H9 (cell line): Measurements from ENCODE around the gene ITPKB. TPM values are rescaled to one million over a fixed set of nuclear protein-coding genes. Genes with fewer than 3 reads are reported as not detected.

ENCODE experiments used
- DNase-seq: peaks from one replicate; pipeline ENCODE4 v3.0.0-alpha.2; 2017
- H2AFZ ChIP-seq: one replicate; pipeline ENCODE4 v1.6.1; 2013; ENCODE audit warnings: mild to moderate bottlenecking, low read length, control low read depth, moderate library complexity
- H2AK5ac ChIP-seq: 2 replicates; pipeline ENCODE4 v1.6.1; 2013; ENCODE audit warnings: low read length, control low read depth, mixed read lengths; ENCODE audit not compliant: insufficient read length
- H2BK120ac ChIP-seq: one replicate; pipeline ENCODE4 v1.6.1; 2013; ENCODE audit warnings: low read depth, mild to moderate bottlenecking, low read length, control low read depth, inconsistent platforms; ENCODE audit not compliant: poor library complexity, severe bottlenecking
- H2BK12ac ChIP-seq: 2 replicates; pipeline ENCODE4 v1.6.1; 2013; ENCODE audit warnings: low read length, control low read depth, mixed read lengths, low read depth; ENCODE audit not compliant: insufficient read length
- H2BK15ac ChIP-seq: 2 replicates; pipeline ENCODE4 v1.6.1; 2013; ENCODE audit warnings: low read depth, low read length, control low read depth
- H2BK20ac ChIP-seq: one replicate; pipeline ENCODE4 v1.6.1; 2013; ENCODE audit warnings: low read depth, mild to moderate bottlenecking, low read length, control low read depth, inconsistent platforms; ENCODE audit not compliant: poor library complexity, severe bottlenecking
- H2BK5ac ChIP-seq: 2 replicates; pipeline ENCODE4 v1.6.1; 2013; ENCODE audit warnings: low read length, control low read depth, mixed read lengths; ENCODE audit not compliant: insufficient read length
- H3K14ac ChIP-seq: 2 replicates; pipeline ENCODE4 v1.6.1; 2013; ENCODE audit warnings: low read length, control low read depth; ENCODE audit not compliant: insufficient read depth
- H3K18ac ChIP-seq: 2 replicates; pipeline ENCODE4 v1.6.1; 2013; ENCODE audit warnings: low read depth, mild to moderate bottlenecking, mixed read lengths, low read length, control low read depth; ENCODE audit not compliant: insufficient read length
- H3K23ac ChIP-seq: 2 replicates; pipeline ENCODE4 v1.6.1; 2013; ENCODE audit warnings: low read length, control low read depth, mixed read lengths, low read depth; ENCODE audit not compliant: insufficient read length
- H3K23me2 ChIP-seq: 2 replicates; pipeline ENCODE4 v1.6.1; 2013; ENCODE audit warnings: low read depth, mild to moderate bottlenecking, mixed read lengths, low read length, control low read depth; ENCODE audit not compliant: insufficient read length, poor library complexity, severe bottlenecking
- H3K27ac ChIP-seq: 2 replicates; pipeline ENCODE4 v1.5.1; 2013; ENCODE audit warnings: low read length, control low read depth, mixed read lengths, low read depth; ENCODE audit not compliant: insufficient read length
- H3K27me3 ChIP-seq: 2 replicates; pipeline ENCODE4 v1.6.1; 2013; ENCODE audit warnings: low read length, control low read depth, inconsistent platforms; ENCODE audit not compliant: insufficient read depth
- H3K4ac ChIP-seq: 2 replicates; pipeline ENCODE4 v1.6.1; 2013; ENCODE audit warnings: low read depth, mild to moderate bottlenecking, control low read depth, inconsistent platforms, low read length, moderate library complexity
- H3K4me1 ChIP-seq: 2 replicates; pipeline ENCODE4 v1.6.1; 2013; ENCODE audit warnings: low read length, control low read depth, inconsistent platforms; ENCODE audit not compliant: insufficient read depth
- H3K4me2 ChIP-seq: 2 replicates; pipeline ENCODE4 v1.6.1; 2013; ENCODE audit warnings: low read length, control low read depth, mixed read lengths; ENCODE audit not compliant: insufficient read length, insufficient read depth
- H3K56ac ChIP-seq: 2 replicates; pipeline ENCODE4 v1.6.1; 2013; ENCODE audit warnings: low read depth, mild to moderate bottlenecking, mixed read lengths, low read length, control low read depth; ENCODE audit not compliant: insufficient read length
- H3K79me1 ChIP-seq: 2 replicates; pipeline ENCODE4 v1.6.1; 2013; ENCODE audit warnings: low read depth, mild to moderate bottlenecking, moderate library complexity, low read length, control low read depth, inconsistent platforms; ENCODE audit not compliant: insufficient read depth, poor library complexity, severe bottlenecking
- H3K79me2 ChIP-seq: 2 replicates; pipeline ENCODE4 v1.6.1; 2013; ENCODE audit warnings: low read length, control low read depth, inconsistent platforms; ENCODE audit not compliant: insufficient read depth
- H3K9ac ChIP-seq: 2 replicates; pipeline ENCODE4 v1.6.1; 2013; ENCODE audit warnings: low read length, control low read depth, mixed read lengths; ENCODE audit not compliant: insufficient read length; ENCODE audit errors: extremely low read depth
- H3K9me3 ChIP-seq: one replicate; pipeline ENCODE4 v1.6.1; 2013; ENCODE audit warnings: low read depth, low read length, inconsistent platforms; ENCODE audit not compliant: control insufficient read depth
- H3T11ph ChIP-seq: one replicate; pipeline ENCODE4 v1.6.1; 2013; ENCODE audit warnings: mild to moderate bottlenecking, low read length, control low read depth, inconsistent platforms
- H4K20me1 ChIP-seq: one replicate; pipeline ENCODE4 v1.6.1; 2013; ENCODE audit not compliant: control insufficient read depth, insufficient read length, insufficient read depth
- H4K5ac ChIP-seq: 2 replicates; pipeline ENCODE4 v1.6.1; 2013; ENCODE audit warnings: low read depth, mild to moderate bottlenecking, mixed read lengths, low read length, control low read depth; ENCODE audit not compliant: insufficient read length
- H4K8ac ChIP-seq: replicated peaks from 2 replicates; pipeline ENCODE4 v1.6.1; 2013; ENCODE audit warnings: low read length, control low read depth, mixed read lengths, low read depth; ENCODE audit not compliant: insufficient read length
- H4K91ac ChIP-seq: 2 replicates; pipeline ENCODE4 v1.6.1; 2013; ENCODE audit warnings: low read depth, mild to moderate bottlenecking, moderate library complexity, mixed read lengths, low read length, control low read depth; ENCODE audit not compliant: insufficient read length
- H3K27ac Mint-ChIP-seq, 3 experiments: 2 replicates in 2 of 3; 3 replicates in 1 of 3; pipeline ENCODE4 v1.8.0; 2020 to 2021; ENCODE audit warnings: mixed read lengths in 3 of 3, mild to moderate bottlenecking in 1 of 3, moderate library complexity in 1 of 3
- H3K27me3 Mint-ChIP-seq: 2 replicates; pipeline ENCODE4 v1.8.0; 2021; ENCODE audit warnings: low read depth, mild to moderate bottlenecking, moderate library complexity, mixed read lengths
- H3K36me3 Mint-ChIP-seq, 3 experiments: 2 replicates in 2 of 3; 3 replicates in 1 of 3; pipeline ENCODE4 v1.8.0; 2020 to 2021; ENCODE audit warnings: low read depth in 3 of 3, mixed read lengths in 3 of 3; ENCODE audit not compliant: insufficient read depth in 1 of 3
- H3K4me1 Mint-ChIP-seq, 2 experiments: 2 replicates each; pipeline ENCODE4 v1.8.0; 2020; ENCODE audit warnings: mixed read lengths in 2 of 2
- H3K4me3 Mint-ChIP-seq, 2 experiments: 2 replicates in 1 of 2; 3 replicates in 1 of 2; pipeline ENCODE4 v1.8.0; 2020 to 2021; ENCODE audit warnings: mild to moderate bottlenecking in 2 of 2, mixed read lengths in 2 of 2, moderate library complexity in 1 of 2
- H3K9me3 Mint-ChIP-seq, 2 experiments: 2 replicates in 1 of 2; 3 replicates in 1 of 2; pipeline ENCODE4 v1.8.0; 2020; ENCODE audit warnings: mild to moderate bottlenecking in 2 of 2, mixed read lengths in 2 of 2, moderate library complexity in 1 of 2
- WGBS: extraction: QIAGEN DNeasy Blood & Tissue Kit; methylation state at CpG from one replicate; pipeline ENCODE4 v1.1.7; 2013; ENCODE audit warnings: missing lambda C conversion rate, low lambda C conversion rate, mixed read lengths; ENCODE audit not compliant: insufficient read length; ENCODE audit errors: extremely low coverage; 5-methylcytosine and 5-hydroxymethylcytosine counted together
- total RNA-seq: library from RNA; stranded (reverse); gene quantifications from 2 replicates; pipeline ENCODE4 v1.2.1, GENCODE V29; 2021
- TF ChIP-seq, protein P1 (sequence below): fragments of 200-600 bp; sonication (generic); conservative IDR thresholded peaks from 3 replicates; pipeline ENCODE4 v1.8.0; 2021; ENCODE audit warnings: antibody characterized with exemption, mild to moderate bottlenecking

Gene ITPKB
- total RNA-seq, 1 experiment from 2014 or later, result 3.8 TPM

GRCh38 chr1:226637147-226637935 lies 101.7 kb downstream of the ITPKB start:
- H3K36me3 Mint-ChIP-seq, result peaks cover 0 to 4% (median 2%) of the 10 kb centered on the region in 3 experiments; a peak in 2 of 7 replicates
- H2AFZ ChIP-seq, result no peak overlapping the region
- no peak overlapping the region for H3K4me3 Mint-ChIP-seq
- no peak overlapping the region for H3K27ac ChIP-seq
- H3K56ac ChIP-seq, result no peak overlapping the region
- TF ChIP-seq, protein P1, sequence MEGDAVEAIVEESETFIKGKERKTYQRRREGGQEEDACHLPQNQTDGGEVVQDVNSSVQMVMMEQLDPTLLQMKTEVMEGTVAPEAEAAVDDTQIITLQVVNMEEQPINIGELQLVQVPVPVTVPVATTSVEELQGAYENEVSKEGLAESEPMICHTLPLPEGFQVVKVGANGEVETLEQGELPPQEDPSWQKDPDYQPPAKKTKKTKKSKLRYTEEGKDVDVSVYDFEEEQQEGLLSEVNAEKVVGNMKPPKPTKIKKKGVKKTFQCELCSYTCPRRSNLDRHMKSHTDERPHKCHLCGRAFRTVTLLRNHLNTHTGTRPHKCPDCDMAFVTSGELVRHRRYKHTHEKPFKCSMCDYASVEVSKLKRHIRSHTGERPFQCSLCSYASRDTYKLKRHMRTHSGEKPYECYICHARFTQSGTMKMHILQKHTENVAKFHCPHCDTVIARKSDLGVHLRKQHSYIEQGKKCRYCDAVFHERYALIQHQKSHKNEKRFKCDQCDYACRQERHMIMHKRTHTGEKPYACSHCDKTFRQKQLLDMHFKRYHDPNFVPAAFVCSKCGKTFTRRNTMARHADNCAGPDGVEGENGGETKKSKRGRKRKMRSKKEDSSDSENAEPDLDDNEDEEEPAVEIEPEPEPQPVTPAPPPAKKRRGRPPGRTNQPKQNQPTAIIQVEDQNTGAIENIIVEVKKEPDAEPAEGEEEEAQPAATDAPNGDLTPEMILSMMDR, result peak; percentile 59
- no peaks in the 10 kb centered on the region for H3K27me3 Mint-ChIP-seq
- no peaks in the 10 kb centered on the region for H3K27me3 ChIP-seq
- no peak overlapping the region for H3K4ac ChIP-seq
- no peak for DNase-seq
- no peak overlapping the region for H2BK15ac ChIP-seq
- no peaks in the 10 kb centered on the region for H3K9me3 ChIP-seq
- H3K79me2 ChIP-seq, result no peaks in the 10 kb centered on the region
- H3K23ac ChIP-seq, result no peak overlapping the region
- no peak overlapping the region for H3K18ac ChIP-seq
- WGBS, result no CpG with 5 or more reads among the region's 29 CpGs
- H4K5ac ChIP-seq, result no peak overlapping the region
- H4K91ac ChIP-seq, result no peak overlapping the region
- no peak overlapping the region for H3K14ac ChIP-seq
- H3K4me1 Mint-ChIP-seq, result peaks cover 17 to 30% of the 10 kb centered on the region in 2 experiments
- no peaks in the 10 kb centered on the region for H3K4me1 ChIP-seq
- no peak overlapping the region for H2BK5ac ChIP-seq
- no peaks in the 10 kb centered on the region for H3K9me3 Mint-ChIP-seq
- H3T11ph ChIP-seq, result no peak overlapping the region
- H3K27ac Mint-ChIP-seq, result peak overlapping the region in 1 of 3 experiments; percentile 1; a peak in 1 of 7 replicates
- H2BK12ac ChIP-seq, result no peak overlapping the region
- H2BK20ac ChIP-seq, result no peak overlapping the region
- H3K4me2 ChIP-seq, result no peak overlapping the region
- H2AK5ac ChIP-seq, result no peak overlapping the region
- H4K20me1 ChIP-seq, result no peaks in the 10 kb centered on the region
- no peak overlapping the region for H2BK120ac ChIP-seq
- no peaks in the 10 kb centered on the region for H3K23me2 ChIP-seq
- no peak overlapping the region for H4K8ac ChIP-seq
- H3K79me1 ChIP-seq, result no peaks in the 10 kb centered on the region
- no peak overlapping the region for H3K9ac ChIP-seq
